LNCaP clone FGC (cell line): ENCODE measurements around the gene CHFR.

Source experiments
- DNase-seq: peaks from one replicate; pipeline ENCODE4 v3.0.0-alpha.2; 2011; ENCODE audit warnings: low read depth
- H3K4me3 ChIP-seq: 2 replicates; pipeline ENCODE4 v1.5.1; 2011; ENCODE audit warnings: mild to moderate bottlenecking, low read depth, low read length, control low read depth
- CTCF ChIP-seq: IDR thresholded peaks from 2 replicates; pipeline ENCODE4 v1.5.1; 2012; ENCODE audit warnings: mild to moderate bottlenecking; ENCODE audit not compliant: control insufficient read depth, insufficient read depth; ENCODE audit errors: extremely low read depth

The CHFR gene

GRCh38 chr12:132833341-132833740 is 54.1 kb downstream of the CHFR start:
- no peak for DNase-seq
- no peak for TF ChIP-seq CTCF

GRCh38 chr12:132831771-132832170 is 55.6 kb downstream of the CHFR start:
- H3K4me3 ChIP-seq, result no peak overlapping the region
- no peak for TF ChIP-seq CTCF
- no peak for DNase-seq

More at GRCh38 chr12:132833341-132833740, 54.1 kb downstream of the CHFR start:
- no peak overlapping the region for H3K4me3 ChIP-seq

GRCh38 chr12:132828706-132829534 is 58.5 kb downstream of the CHFR start, which contains the start of gene GOLGA3:
GOLGA3 (minus strand) TSS chr12:132828869; CDS start chr12:132822128, 6,741 bp downstream.
- peak within 1 kb of the TSS; percentile 87 for H3K4me3 ChIP-seq
- peak; percentile 83 for DNase-seq
- TF ChIP-seq CTCF, result no peak

- peak; percentile 81 for DNase-seq
- TF ChIP-seq CTCF, result 0 out of 2 replicates have a peak, but pooled peaks have one; percentile 4
- H3K4me3 ChIP-seq, result peak overlapping the region; percentile 87
Measured at GRCh38 chr12:132827763-132828703, 59.4 kb downstream of the CHFR start.

- H3K4me3 ChIP-seq, result no peak overlapping the region
- TF ChIP-seq CTCF, result no peak
- DNase-seq, result no peak
Measured at GRCh38 chr12:132825861-132826260, 61.5 kb downstream of the CHFR start.

GRCh38 chr12:132825089-132825488 is 62.3 kb downstream of the CHFR start:
- no peak for TF ChIP-seq CTCF
- DNase-seq, result no peak
- H3K4me3 ChIP-seq, result no peak overlapping the region
